Measurements from ENCODE around the gene HOXB5. TPM values are rescaled to one million over a fixed set of nuclear protein-coding genes. Genes with fewer than 3 reads are reported as not detected.

The HOXB5 gene
- total RNA-seq, 4 donors from 2014 or later, result 0.27 to 2.7 (median 1.4) TPM

DNA sequence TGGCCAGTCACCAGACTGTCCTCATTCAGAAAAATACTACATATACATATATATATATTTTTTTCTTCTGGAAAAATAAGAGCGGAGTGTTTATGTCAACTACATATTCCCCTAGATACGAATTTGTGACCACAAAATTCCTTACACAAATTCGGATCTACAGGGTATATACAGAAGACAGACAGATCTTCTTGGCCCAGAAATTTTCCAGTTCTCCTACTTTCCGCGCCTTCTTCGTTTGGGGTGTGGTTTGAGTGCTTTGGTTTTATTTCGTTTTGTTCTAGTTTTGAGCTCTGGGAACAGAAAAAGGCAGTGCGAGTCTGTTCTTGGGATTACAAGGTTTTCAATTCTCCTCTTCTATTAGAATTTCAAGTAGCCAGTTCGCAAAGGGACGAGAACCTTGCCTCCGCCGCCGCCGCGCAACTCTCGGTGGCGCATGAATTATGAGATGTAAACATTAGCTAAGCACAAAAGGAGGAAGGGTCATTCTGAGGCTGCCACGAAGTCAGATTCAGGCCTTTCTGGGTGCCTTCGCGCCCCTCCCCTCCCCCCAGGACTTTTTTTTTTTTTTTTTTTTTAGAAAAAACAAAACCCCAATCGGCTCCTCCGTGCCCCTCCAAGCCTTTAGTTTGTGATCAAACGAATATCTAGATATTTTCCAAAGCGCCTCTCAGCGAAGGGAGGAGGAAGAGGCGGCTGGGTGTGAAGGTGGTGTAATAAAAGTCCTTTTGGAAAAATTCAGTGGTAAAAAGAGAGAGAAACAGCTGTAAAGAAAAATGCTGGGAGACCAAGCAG lies 13.6 kb downstream of the HOXB5 start:
- Histone ChIP-seq H3K4me1 (peaks cover 7 to 85% (median 8%) of the 10 kb centered on the region in 3 donors), H3K9me3 (no peaks in the 10 kb centered on the region), H3K27me3 (no peaks in the 10 kb centered on the region), H3K4me3 (peak overlapping the region in 1 of 2 donors; percentile 81), H3K36me3 (no peaks in the 10 kb centered on the region), H3K27ac (peak overlapping the region; percentile 91 to 98 (median 96))
- no peak for ATAC-seq
- TF ChIP-seq POLR2A (IDR thresholded peaks at IDR 0.05), result no peak
- no peak for TF ChIP-seq EP300 (IDR thresholded peaks at IDR 0.05)
- TF ChIP-seq, protein P1, sequence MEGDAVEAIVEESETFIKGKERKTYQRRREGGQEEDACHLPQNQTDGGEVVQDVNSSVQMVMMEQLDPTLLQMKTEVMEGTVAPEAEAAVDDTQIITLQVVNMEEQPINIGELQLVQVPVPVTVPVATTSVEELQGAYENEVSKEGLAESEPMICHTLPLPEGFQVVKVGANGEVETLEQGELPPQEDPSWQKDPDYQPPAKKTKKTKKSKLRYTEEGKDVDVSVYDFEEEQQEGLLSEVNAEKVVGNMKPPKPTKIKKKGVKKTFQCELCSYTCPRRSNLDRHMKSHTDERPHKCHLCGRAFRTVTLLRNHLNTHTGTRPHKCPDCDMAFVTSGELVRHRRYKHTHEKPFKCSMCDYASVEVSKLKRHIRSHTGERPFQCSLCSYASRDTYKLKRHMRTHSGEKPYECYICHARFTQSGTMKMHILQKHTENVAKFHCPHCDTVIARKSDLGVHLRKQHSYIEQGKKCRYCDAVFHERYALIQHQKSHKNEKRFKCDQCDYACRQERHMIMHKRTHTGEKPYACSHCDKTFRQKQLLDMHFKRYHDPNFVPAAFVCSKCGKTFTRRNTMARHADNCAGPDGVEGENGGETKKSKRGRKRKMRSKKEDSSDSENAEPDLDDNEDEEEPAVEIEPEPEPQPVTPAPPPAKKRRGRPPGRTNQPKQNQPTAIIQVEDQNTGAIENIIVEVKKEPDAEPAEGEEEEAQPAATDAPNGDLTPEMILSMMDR (IDR thresholded peaks at IDR 0.05), result no peak
- TF ChIP-seq POLR2AphosphoS5 (IDR thresholded peaks at IDR 0.05), result peak; percentile 81
- 59 to 67% methylated on average over 8 to 23 of the region's 26 CpGs for WGBS, 2 donors (ENCODE audit: low coverage in 1 of 2)

DNA sequence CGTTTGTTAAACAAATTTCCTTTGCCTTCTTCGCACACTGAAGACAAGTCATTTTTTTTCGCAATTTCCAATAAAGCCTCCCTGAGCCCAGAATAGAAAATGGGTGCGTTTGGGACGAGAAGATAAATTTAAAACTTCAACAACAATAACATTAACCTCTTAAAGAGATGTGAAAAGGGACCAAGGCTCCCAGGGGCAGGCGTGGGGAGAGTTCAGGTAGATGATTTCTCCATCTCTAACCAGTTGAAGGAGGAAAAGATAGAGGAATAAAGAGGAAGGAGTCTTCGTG lies 14.2 kb downstream of the HOXB5 start:
- no peak for ATAC-seq
- Histone ChIP-seq H3K27me3 (no peaks in the 10 kb centered on the region), H3K4me1 (peaks cover 7 to 85% (median 8%) of the 10 kb centered on the region in 3 donors), H3K4me3 (peak overlapping the region in 1 of 2 donors; percentile 81), H3K9me3 (no peaks in the 10 kb centered on the region), H3K36me3 (no peaks in the 10 kb centered on the region), H3K27ac (peak overlapping the region; percentile 96 to 98 (median 97))
- WGBS, 2 donors (ENCODE audit: low coverage in 1 of 2), result 47 to 60% methylated on average over 7 of the region's 7 CpGs
- no peak for TF ChIP-seq POLR2AphosphoS5 (IDR thresholded peaks at IDR 0.05)
- TF ChIP-seq POLR2A (IDR thresholded peaks at IDR 0.05), result no peak
- TF ChIP-seq, protein P1 (IDR thresholded peaks at IDR 0.05), result no peak
- no peak for TF ChIP-seq EP300 (IDR thresholded peaks at IDR 0.05)

DNA sequence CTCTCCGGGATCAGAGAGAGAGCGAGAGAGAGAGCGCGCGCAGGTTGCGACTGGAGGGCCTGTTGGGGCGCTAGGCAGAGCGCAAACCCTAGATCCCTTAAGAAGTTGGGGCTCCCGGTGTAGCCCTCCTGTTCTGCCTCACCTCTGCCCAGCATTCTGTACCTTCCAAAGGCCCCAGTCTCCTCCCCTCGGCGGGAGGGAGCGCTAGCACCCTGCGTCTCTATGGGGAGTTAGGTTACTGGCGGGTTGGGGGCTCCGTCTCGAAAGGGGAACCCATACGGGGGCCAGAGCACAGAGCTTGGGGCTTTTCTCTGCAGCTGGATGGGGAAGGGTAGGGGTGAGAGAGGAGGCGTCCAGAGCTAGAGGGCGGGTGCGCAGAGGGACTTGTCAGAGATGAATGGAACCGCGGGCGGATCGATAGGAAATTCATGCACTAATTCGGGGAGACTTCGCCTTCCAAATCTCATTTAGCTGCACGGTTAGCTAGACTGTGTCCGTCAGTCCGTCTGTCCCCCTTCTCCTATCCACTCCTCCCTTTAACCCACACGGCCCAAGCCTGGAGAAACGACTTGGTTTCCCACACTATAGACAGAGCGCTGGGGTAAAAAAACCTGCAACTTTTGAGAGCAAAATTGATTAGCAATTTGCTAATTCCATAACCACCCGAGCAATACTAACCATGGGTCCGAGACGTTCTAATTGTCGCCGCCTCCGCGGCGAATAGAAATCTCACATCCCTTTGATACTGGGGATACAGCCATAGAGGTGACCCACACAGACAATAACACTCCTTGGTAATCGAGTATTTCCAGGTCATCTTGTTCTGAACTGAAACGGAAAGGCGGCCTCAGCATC lies 14.7 kb downstream of the HOXB5 start:
- WGBS, 2 donors (ENCODE audit: low coverage in 1 of 2), result 23 to 41% methylated on average over 21 to 22 of the region's 43 CpGs
- Histone ChIP-seq H3K4me3 (peak overlapping the region; percentile 66 to 81), H3K9me3 (no peaks in the 10 kb centered on the region), H3K27me3 (no peaks in the 10 kb centered on the region), H3K4me1 (peaks cover 7 to 85% (median 8%) of the 10 kb centered on the region in 3 donors), H3K36me3 (no peaks in the 10 kb centered on the region), H3K27ac (peak overlapping the region; percentile 97 to 98 (median 97))
- TF ChIP-seq EP300 (IDR thresholded peaks at IDR 0.05), result no peak
- TF ChIP-seq, protein P1 (IDR thresholded peaks at IDR 0.05), result no peak
- no peak for TF ChIP-seq POLR2A (IDR thresholded peaks at IDR 0.05)
- TF ChIP-seq POLR2AphosphoS5 (IDR thresholded peaks at IDR 0.05), result no peak
- no peak for ATAC-seq

DNA sequence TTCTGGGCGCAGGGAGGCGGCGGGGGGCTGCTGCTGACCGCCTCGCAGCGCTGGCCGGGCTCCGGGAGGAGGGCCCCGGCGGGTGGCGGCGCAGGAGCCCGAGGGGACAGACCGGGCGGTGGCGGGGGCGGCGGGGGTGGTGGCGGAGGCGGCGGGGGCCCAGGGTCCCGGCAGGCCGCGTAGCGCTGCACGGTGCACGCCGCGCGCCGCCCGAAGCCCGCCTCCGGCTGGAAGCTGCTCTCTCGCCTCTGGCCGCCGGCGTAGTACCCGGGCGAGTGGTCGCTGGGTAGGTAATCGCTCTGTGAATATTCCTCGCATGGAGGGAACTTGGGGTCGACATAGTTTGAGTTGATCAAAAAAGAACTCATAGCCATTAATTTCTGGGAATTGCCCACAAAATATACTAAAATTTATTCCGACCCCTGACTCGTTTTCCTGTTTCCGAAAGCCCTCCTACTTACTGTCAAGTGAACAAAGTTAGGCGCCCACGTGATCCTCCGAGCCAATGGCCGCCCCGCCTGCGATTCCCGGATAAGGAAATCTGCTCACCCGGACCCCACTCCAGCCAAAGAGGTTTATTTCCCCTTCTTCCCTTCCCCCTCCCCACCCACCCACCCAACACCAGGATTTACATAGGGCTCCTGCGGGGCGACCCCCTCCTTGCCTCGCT lies 15.5 kb downstream of the HOXB5 start, which contains the start of gene HOXB4:
Gene HOXB4, minus strand, starts transcription at position 405 of the 670 bp plus-strand sequence. Its CDS starts 31 bp downstream, at position 374.
- WGBS, 2 donors (ENCODE audit: low coverage in 1 of 2), result 0 to 1% methylated on average over 11 of the region's 58 CpGs
- Histone ChIP-seq H3K4me1 (peaks cover 7 to 85% (median 8%) of the 10 kb centered on the region in 3 donors), H3K4me3 (peak within 1 kb of the TSS; percentile 66 to 81), H3K27ac (peak within 1 kb of the TSS; percentile 97 to 98 (median 97)), H3K27me3 (no peaks in the 10 kb centered on the region), H3K9me3 (no peaks in the 10 kb centered on the region), H3K36me3 (no peaks in the 10 kb centered on the region)
- peak; percentile 36 for TF ChIP-seq POLR2AphosphoS5 (IDR thresholded peaks at IDR 0.05)
- TF ChIP-seq EP300 (IDR thresholded peaks at IDR 0.05), result no peak
- ATAC-seq, result peak; percentile 66

Data from gastroesophageal sphincter (tissue), 4 donors.